ENCODE results near the gene PRAMEF20.
"Not testable (repeated sequence)": the region's sequence is repeated elsewhere in the genome, so short reads cannot be mapped to it uniquely, and the experiment has no call there.

The PRAMEF20 gene

GRCh38 chr1:13410150-13410549, at the start of gene PRAMEF20:
Gene PRAMEF20, plus strand, starts transcription at chr1:13410450. Its CDS starts 5,905 bp downstream, at chr1:13416355.
- DNase-seq, result not testable (repeated sequence)

- not testable (repeated sequence) for DNase-seq
Observed at GRCh38 chr1:13362364-13362763, 47.9 kb upstream of the PRAMEF20 start.

- DNase-seq, result not testable (repeated sequence)
Observed at GRCh38 chr1:13364928-13365327, 45.3 kb upstream of the PRAMEF20 start.

GRCh38 chr1:13366536-13366935, 43.7 kb upstream of the PRAMEF20 start:
- not testable (repeated sequence) for DNase-seq

- not testable (repeated sequence) for DNase-seq
Observed at GRCh38 chr1:13368544-13368943, 41.7 kb upstream of the PRAMEF20 start.

GRCh38 chr1:13378983-13379382, 31.3 kb upstream of the PRAMEF20 start:
- not testable (repeated sequence) for DNase-seq

- not testable (repeated sequence) for DNase-seq
Observed at GRCh38 chr1:13380380-13380779, 29.9 kb upstream of the PRAMEF20 start.

GRCh38 chr1:13389332-13389731, 20.9 kb upstream of the PRAMEF20 start, which contains the start of gene PRAMEF17:
Gene PRAMEF17, plus strand, starts transcription at chr1:13389632. Its CDS starts 26 bp downstream, at chr1:13389658.
- DNase-seq, result not testable (repeated sequence)

- DNase-seq, result not testable (repeated sequence)
Observed at GRCh38 chr1:13393004-13393403, 17.2 kb upstream of the PRAMEF20 start.

GRCh38 chr1:13394761-13395160, 15.5 kb upstream of the PRAMEF20 start:
- not testable (repeated sequence) for DNase-seq

GRCh38 chr1:13395311-13395710, 14.9 kb upstream of the PRAMEF20 start:
- not testable (repeated sequence) for DNase-seq

GRCh38 chr1:13407811-13408210, 2.4 kb upstream of the PRAMEF20 start:
- no peak for DNase-seq

- DNase-seq, result no peak
Observed at GRCh38 chr1:13430495-13430894, 20.2 kb downstream of the PRAMEF20 start.

- no peak for DNase-seq
Observed at GRCh38 chr1:13432251-13432650, 22.0 kb downstream of the PRAMEF20 start.

GRCh38 chr1:13433694-13434358, 23.6 kb downstream of the PRAMEF20 start:
- DNase-seq, result not testable (repeated sequence)

- no peak for DNase-seq
Observed at GRCh38 chr1:13435458-13435857, 25.2 kb downstream of the PRAMEF20 start.

GRCh38 chr1:13439104-13439783, 29.0 kb downstream of the PRAMEF20 start:
- not testable (repeated sequence) for DNase-seq

- no peak for DNase-seq
Observed at GRCh38 chr1:13443335-13443979, 33.2 kb downstream of the PRAMEF20 start.

GRCh38 chr1:13450204-13450603, 40.0 kb downstream of the PRAMEF20 start:
- no peak for DNase-seq

GRCh38 chr1:13451399-13451965, 41.2 kb downstream of the PRAMEF20 start:
- no peak for DNase-seq

- no peak for DNase-seq
Observed at GRCh38 chr1:13456904-13457532, 46.8 kb downstream of the PRAMEF20 start.

- no peak for DNase-seq
Observed at GRCh38 chr1:13461977-13462376, 51.7 kb downstream of the PRAMEF20 start.

- DNase-seq, result no peak
Observed at GRCh38 chr1:13462682-13463081, 52.4 kb downstream of the PRAMEF20 start.

Data from fibroblast of skin of right biceps (primary cell).